Central memory CD8-positive, alpha-beta T cell (primary cell): ENCODE measurements around the gene BRAT1.

Experiments
- ATAC-seq: fragments of 150-1000 bp; cut with Tn5 transposase; replicated peaks from 2 replicates; pipeline ENCODE4 v1.10.0; 2022; ENCODE audit warnings: mild to moderate bottlenecking, moderate FRiP score, moderate number of reproducible peaks; ENCODE audit not compliant: poor library complexity, severe bottlenecking; ENCODE audit errors: extremely low read depth
- DNase-seq, 2 donors: peaks; one replicate each; pipeline ENCODE4 v3.0.0; 2021; ENCODE audit warnings: low spot score in 2 of 2
- H3K27ac Mint-ChIP-seq: one replicate; pipeline ENCODE4 v1.8.0; 2022; ENCODE audit warnings: low read depth, mild to moderate bottlenecking, moderate library complexity, mixed read lengths
- H3K27me3 Mint-ChIP-seq: one replicate; pipeline ENCODE4 v1.8.0; 2022; ENCODE audit warnings: mixed read lengths
- H3K36me3 Mint-ChIP-seq: one replicate; pipeline ENCODE4 v1.8.0; 2022; ENCODE audit warnings: mild to moderate bottlenecking, moderate library complexity, mixed read lengths; ENCODE audit not compliant: insufficient read depth
- H3K4me1 Mint-ChIP-seq: one replicate; pipeline ENCODE4 v1.8.0; 2022; ENCODE audit warnings: mixed read lengths
- H3K4me3 Mint-ChIP-seq: one replicate; pipeline ENCODE4 v1.8.0; 2022; ENCODE audit warnings: mild to moderate bottlenecking, moderate library complexity, mixed read lengths
- H3K9me3 Mint-ChIP-seq: one replicate; pipeline ENCODE4 v1.8.0; 2022; ENCODE audit warnings: mixed read lengths

The BRAT1 gene

GRCh38 chr7:2500701-2501100, 54.6 kb downstream of the BRAT1 start:
- H3K4me3 Mint-ChIP-seq, result no peak overlapping the region
- H3K27ac Mint-ChIP-seq, result no peak overlapping the region
- peaks cover 23% of the 10 kb centered on the region for H3K27me3 Mint-ChIP-seq

GRCh38 chr7:2499719-2500430, 55.4 kb downstream of the BRAT1 start:
- ATAC-seq, result no peak
- peaks cover 23% of the 10 kb centered on the region for H3K27me3 Mint-ChIP-seq
- no peak for DNase-seq
- H3K27ac Mint-ChIP-seq, result no peak overlapping the region
- no peak overlapping the region for H3K4me3 Mint-ChIP-seq
- H3K4me1 Mint-ChIP-seq, result no peaks in the 10 kb centered on the region
- H3K36me3 Mint-ChIP-seq, result peaks cover 3% of the 10 kb centered on the region
- H3K9me3 Mint-ChIP-seq, result no peaks in the 10 kb centered on the region

More at GRCh38 chr7:2500701-2501100, 54.6 kb downstream of the BRAT1 start:
- Mint-ChIP-seq H3K36me3 (peaks cover 1% of the 10 kb centered on the region), H3K4me1 (no peaks in the 10 kb centered on the region), H3K9me3 (no peaks in the 10 kb centered on the region)
- ATAC-seq (no peak), DNase-seq (no peak)

- Mint-ChIP-seq H3K27me3 (peaks cover 23% of the 10 kb centered on the region), H3K27ac (no peak overlapping the region), H3K36me3 (peaks cover 3% of the 10 kb centered on the region), H3K4me3 (no peak overlapping the region), H3K9me3 (no peaks in the 10 kb centered on the region), H3K4me1 (no peaks in the 10 kb centered on the region)
- DNase-seq (no peak), ATAC-seq (no peak)
These were observed 56.1 kb downstream of the BRAT1 start for GRCh38 chr7:2499181-2499580.

GRCh38 chr7:2498708-2499107, 56.6 kb downstream of the BRAT1 start:
- ATAC-seq, result no peak
- H3K27ac Mint-ChIP-seq, result no peak overlapping the region
- no peaks in the 10 kb centered on the region for H3K4me1 Mint-ChIP-seq
- DNase-seq, result no peak
- H3K36me3 Mint-ChIP-seq, result peaks cover 3% of the 10 kb centered on the region
- no peaks in the 10 kb centered on the region for H3K9me3 Mint-ChIP-seq
- peaks cover 23% of the 10 kb centered on the region for H3K27me3 Mint-ChIP-seq
- no peak overlapping the region for H3K4me3 Mint-ChIP-seq

- H3K36me3 Mint-ChIP-seq, result peaks cover 3% of the 10 kb centered on the region
- no peaks in the 10 kb centered on the region for H3K9me3 Mint-ChIP-seq
- H3K27me3 Mint-ChIP-seq, result peaks cover 23% of the 10 kb centered on the region
- DNase-seq, result no peak
- no peaks in the 10 kb centered on the region for H3K4me1 Mint-ChIP-seq
- no peak for ATAC-seq
- H3K4me3 Mint-ChIP-seq, result no peak overlapping the region
- H3K27ac Mint-ChIP-seq, result no peak overlapping the region
These were observed 57.6 kb downstream of the BRAT1 start for GRCh38 chr7:2497500-2498336.

GRCh38 chr7:2497065-2497464, 58.3 kb downstream of the BRAT1 start:
- DNase-seq, result no peak
- Mint-ChIP-seq H3K27me3 (peaks cover 23% of the 10 kb centered on the region), H3K36me3 (peaks cover 5% of the 10 kb centered on the region), H3K4me3 (no peak overlapping the region), H3K4me1 (no peaks in the 10 kb centered on the region), H3K9me3 (no peaks in the 10 kb centered on the region), H3K27ac (no peak overlapping the region)
- no peak for ATAC-seq

- no peak for DNase-seq
- H3K27ac Mint-ChIP-seq, result no peak overlapping the region
These were observed 58.9 kb downstream of the BRAT1 start for GRCh38 chr7:2496375-2496774.

GRCh38 chr7:2495418-2496299, 59.7 kb downstream of the BRAT1 start:
- no peaks in the 10 kb centered on the region for H3K4me1 Mint-ChIP-seq
- H3K27me3 Mint-ChIP-seq, result peaks cover 23% of the 10 kb centered on the region
- no peak overlapping the region for H3K4me3 Mint-ChIP-seq
- H3K9me3 Mint-ChIP-seq, result no peaks in the 10 kb centered on the region
- no peak for ATAC-seq
- DNase-seq, result no peak
- no peak overlapping the region for H3K27ac Mint-ChIP-seq
- H3K36me3 Mint-ChIP-seq, result peaks cover 9% of the 10 kb centered on the region

More at GRCh38 chr7:2496375-2496774, 58.9 kb downstream of the BRAT1 start:
- Mint-ChIP-seq H3K27me3 (peaks cover 23% of the 10 kb centered on the region), H3K4me1 (no peaks in the 10 kb centered on the region), H3K9me3 (no peaks in the 10 kb centered on the region), H3K4me3 (no peak overlapping the region), H3K36me3 (peaks cover 6% of the 10 kb centered on the region)
- no peak for ATAC-seq

- Mint-ChIP-seq H3K4me3 (no peak overlapping the region), H3K4me1 (no peaks in the 10 kb centered on the region), H3K27me3 (peaks cover 23% of the 10 kb centered on the region), H3K36me3 (peaks cover 10% of the 10 kb centered on the region), H3K27ac (no peak overlapping the region), H3K9me3 (no peaks in the 10 kb centered on the region)
- DNase-seq (no peak), ATAC-seq (no peak)
These were observed 60.9 kb downstream of the BRAT1 start for GRCh38 chr7:2494191-2495130.

GRCh38 chr7:2493205-2494164, 61.8 kb downstream of the BRAT1 start:
- Mint-ChIP-seq H3K36me3 (peaks cover 12% of the 10 kb centered on the region), H3K4me3 (no peak overlapping the region), H3K4me1 (no peaks in the 10 kb centered on the region), H3K27ac (no peak overlapping the region), H3K9me3 (no peaks in the 10 kb centered on the region), H3K27me3 (peaks cover 32% of the 10 kb centered on the region)
- DNase-seq (no peak), ATAC-seq (no peak)

- DNase-seq (no peak), ATAC-seq (no peak)
- no peak overlapping the region for H3K27ac Mint-ChIP-seq
- no peaks in the 10 kb centered on the region for H3K9me3 Mint-ChIP-seq
- no peak overlapping the region for H3K4me3 Mint-ChIP-seq
- peaks cover 26% of the 10 kb centered on the region for H3K27me3 Mint-ChIP-seq
- peaks cover 12% of the 10 kb centered on the region for H3K36me3 Mint-ChIP-seq
- H3K4me1 Mint-ChIP-seq, result no peaks in the 10 kb centered on the region
These were observed 63.3 kb downstream of the BRAT1 start for GRCh38 chr7:2492038-2492437.
